Keratinocyte (primary cell): ENCODE results near the gene PCSK6.

ENCODE experiments used
- CTCF ChIP-seq, 3 experiments: IDR thresholded peaks in 1 of 3; conservative IDR thresholded peaks in 1 of 3; optimal IDR thresholded peaks in 1 of 3; 2 replicates in 2 of 3; 3 replicates in 1 of 3; pipeline versions ENCODE3 to v1.5.1; 2011; ENCODE audit warnings: low read length in 3 of 3, mild to moderate bottlenecking in 3 of 3, moderate library complexity in 2 of 3, control low read depth in 1 of 3, inconsistent platforms in 1 of 3; ENCODE audit not compliant: insufficient read depth in 2 of 3; ENCODE audit errors: extremely low read depth in 1 of 3
- EZH2 ChIP-seq: IDR thresholded peaks from one replicate; pipeline ENCODE4 v1.6.1; 2012; ENCODE audit warnings: inconsistent platforms, mild to moderate bottlenecking, low read length, moderate library complexity

GRCh38 chr15:101486696-101487459, 2.6 kb downstream of the PCSK6 start:
- no peak for TF ChIP-seq CTCF (optimal IDR thresholded peaks at IDR 0.05 in 1 of 3, IDR thresholded peaks at IDR 0.05 in 1 of 3, conservative IDR thresholded peaks at IDR 0.05 in 1 of 3; ENCODE audit: extremely low read depth in 1 of 3, insufficient read depth in 2 of 3, low read length in 3 of 3)
- TF ChIP-seq EZH2, result no peak
